Mesenchymal stem cell (in vitro differentiated cells and primary cell): ENCODE data around the gene ASXL1.
A peak's percentile ranks its signal among the peaks of the same experiment; 100 is the strongest.

Source experiments
- DNase-seq: peaks from one replicate; pipeline ENCODE4 v3.0.0-alpha.2; 2013
- H2AFZ ChIP-seq: one replicate; pipeline ENCODE4 v1.6.1; 2013; ENCODE audit warnings: low read depth, mild to moderate bottlenecking, control low read depth, inconsistent platforms, low read length, moderate library complexity
- H2AK5ac ChIP-seq: 2 replicates; pipeline ENCODE4 v1.6.1; 2013; ENCODE audit warnings: low read length, moderate library complexity, mild to moderate bottlenecking, inconsistent platforms; ENCODE audit not compliant: severe bottlenecking
- H2BK120ac ChIP-seq: one replicate; pipeline ENCODE4 v1.6.1; 2013; ENCODE audit warnings: low read depth, mild to moderate bottlenecking, inconsistent platforms, low read length, moderate library complexity
- H2BK12ac ChIP-seq, 2 experiments: one replicate each; pipeline ENCODE4 v1.6.1; 2013; ENCODE audit warnings: inconsistent platforms in 2 of 2, low read length in 2 of 2, mild to moderate bottlenecking in 2 of 2, moderate library complexity in 2 of 2, control low read depth in 1 of 2
- H2BK15ac ChIP-seq: one replicate; pipeline ENCODE4 v1.6.1; 2013; ENCODE audit warnings: mild to moderate bottlenecking, low read depth, inconsistent platforms; ENCODE audit not compliant: poor library complexity, severe bottlenecking
- H2BK5ac ChIP-seq: 2 replicates; pipeline ENCODE4 v1.6.1; 2013; ENCODE audit warnings: low read depth, mild to moderate bottlenecking, low read length, control low read depth, inconsistent platforms; ENCODE audit not compliant: poor library complexity, severe bottlenecking
- H3K14ac ChIP-seq, 2 experiments: one replicate each; pipeline ENCODE4 v1.6.1; 2013; ENCODE audit warnings: inconsistent platforms in 2 of 2, low read length in 2 of 2, control low read depth in 1 of 2, mild to moderate bottlenecking in 1 of 2, moderate library complexity in 1 of 2
- H3K18ac ChIP-seq, 2 experiments: one replicate each; pipeline ENCODE4 v1.6.1; 2013; ENCODE audit warnings: inconsistent platforms in 2 of 2, low read length in 2 of 2, control low read depth in 1 of 2, low read depth in 1 of 2, mild to moderate bottlenecking in 1 of 2
- H3K23ac ChIP-seq, 2 experiments: one replicate each; pipeline ENCODE4 v1.6.1; 2013; ENCODE audit warnings: inconsistent platforms in 2 of 2, low read length in 2 of 2, mild to moderate bottlenecking in 2 of 2, moderate library complexity in 2 of 2, control low read depth in 1 of 2
- H3K27ac ChIP-seq: 2 replicates; pipeline ENCODE4 v1.5.1; 2013; ENCODE audit warnings: mild to moderate bottlenecking, moderate library complexity, low read length, control low read depth, inconsistent platforms; ENCODE audit not compliant: poor library complexity, severe bottlenecking
- H3K27me3 ChIP-seq, 2 experiments: 2 replicates each; pipeline versions ENCODE4 v1.6.1 to v1.7.0; 2013; ENCODE audit warnings: low read length in 2 of 2, mild to moderate bottlenecking in 2 of 2, moderate library complexity in 2 of 2, control low read depth in 1 of 2, inconsistent platforms in 1 of 2; ENCODE audit not compliant: control insufficient read depth in 1 of 2, insufficient read depth in 1 of 2
- H3K36me3 ChIP-seq, 2 experiments: 2 replicates each; pipeline versions ENCODE4 v1.6.1 to v1.7.0; 2013; ENCODE audit warnings: low read length in 2 of 2, control low read depth in 1 of 2, inconsistent platforms in 1 of 2, low read depth in 1 of 2, mild to moderate bottlenecking in 1 of 2; ENCODE audit not compliant: insufficient read depth in 2 of 2, control insufficient read depth in 1 of 2
- H3K4ac ChIP-seq, 2 experiments: one replicate each; pipeline ENCODE4 v1.6.1; 2013; ENCODE audit warnings: inconsistent platforms in 2 of 2, low read length in 2 of 2, mild to moderate bottlenecking in 2 of 2, moderate library complexity in 2 of 2, control low read depth in 1 of 2, low read depth in 1 of 2
- H3K4me1 ChIP-seq: 2 replicates; pipeline ENCODE4 v1.6.1; 2013; ENCODE audit warnings: low read depth, low read length, control low read depth; ENCODE audit not compliant: control insufficient read depth, insufficient read depth
- H3K4me2 ChIP-seq: 2 replicates; pipeline ENCODE4 v1.6.1; 2013; ENCODE audit warnings: low read length, mild to moderate bottlenecking, inconsistent platforms; ENCODE audit not compliant: poor library complexity, severe bottlenecking
- H3K4me3 ChIP-seq, 2 experiments: 2 replicates each; pipeline versions ENCODE4 v1.5.1 to v1.7.0; 2013; ENCODE audit warnings: low read length in 2 of 2, mild to moderate bottlenecking in 2 of 2, control low read depth in 1 of 2, low read depth in 1 of 2; ENCODE audit not compliant: insufficient read depth in 1 of 2
- H3K79me1 ChIP-seq: replicated peaks from 2 replicates; pipeline ENCODE4 v1.6.1; 2013; ENCODE audit warnings: mild to moderate bottlenecking, control low read depth, low read length, inconsistent platforms; ENCODE audit not compliant: poor library complexity, severe bottlenecking
- H3K9ac ChIP-seq: 2 replicates; pipeline ENCODE4 v1.7.0; 2013; ENCODE audit warnings: mild to moderate bottlenecking, low read length, moderate library complexity
- H3K9me3 ChIP-seq: 2 replicates; pipeline ENCODE4 v1.7.0; 2013; ENCODE audit warnings: mild to moderate bottlenecking, low read length; ENCODE audit not compliant: control insufficient read depth
- H4K8ac ChIP-seq: one replicate; pipeline ENCODE4 v1.6.1; 2013; ENCODE audit warnings: inconsistent platforms, mild to moderate bottlenecking, low read length, moderate library complexity
- H4K91ac ChIP-seq: one replicate; pipeline ENCODE4 v1.6.1; 2013; ENCODE audit warnings: mild to moderate bottlenecking, low read length, inconsistent platforms
- WGBS: methylation state at CpG from one replicate; pipeline ENCODE4 v1.1.7; 2013; ENCODE audit warnings: mixed read lengths; 5-methylcytosine and 5-hydroxymethylcytosine counted together

Gene ASXL1

DNA sequence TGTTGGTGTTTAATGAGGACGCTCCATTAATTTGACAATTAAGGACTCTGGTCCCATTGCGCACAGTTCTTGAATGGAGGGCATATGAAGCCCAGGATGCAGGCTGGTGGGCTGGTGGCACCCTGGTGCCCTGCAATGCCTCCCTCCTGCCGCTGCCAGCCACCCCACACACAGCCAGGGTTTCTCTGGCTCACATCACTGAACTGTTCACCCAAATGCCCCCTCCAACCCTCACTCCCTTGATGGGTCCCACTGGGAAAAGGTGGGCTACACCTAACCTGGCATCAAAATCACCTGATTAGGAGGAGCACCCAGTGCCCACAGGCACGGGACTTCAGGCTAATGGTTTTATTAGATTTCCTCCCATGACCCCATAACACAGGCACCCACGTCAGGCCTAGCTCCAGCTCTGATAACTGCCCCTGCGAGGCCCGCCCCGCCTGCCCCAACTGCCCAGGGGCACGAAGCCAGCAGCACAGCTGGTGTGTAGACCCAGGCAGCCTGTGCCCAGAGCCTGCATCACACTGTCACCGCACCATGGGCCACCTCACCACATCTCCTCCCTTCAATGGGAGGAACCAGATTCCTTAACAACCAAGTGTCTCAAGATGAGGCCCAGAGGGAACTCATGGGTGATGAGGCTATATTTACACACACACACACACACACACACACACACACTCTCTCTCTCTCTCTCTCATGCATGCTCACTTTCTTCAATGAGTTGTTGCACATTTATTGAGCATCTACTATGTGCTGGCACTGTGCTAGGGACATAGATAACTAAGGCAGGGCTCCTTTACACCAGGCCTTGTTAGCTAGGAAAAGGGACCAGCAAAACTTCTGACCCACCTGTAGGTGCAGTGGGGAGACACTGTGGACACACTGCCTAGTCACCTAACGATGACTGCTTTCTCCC, 119.7 kb downstream of the ASXL1 start:
- peak overlapping the region in 1 of 2 experiments; percentile 69 for H3K14ac ChIP-seq

GRCh38 chr20:32478576-32478975, 120.4 kb downstream of the ASXL1 start:
- Histone ChIP-seq H3K36me3 (peaks cover 0 to 17% of the 10 kb centered on the region in 2 experiments), H2BK5ac (no peak overlapping the region), H2BK15ac (no peak overlapping the region), H3K27ac (no peak overlapping the region), H3K23ac (peak overlapping the region in 1 of 2 experiments; percentile 81), H2AFZ (no peak overlapping the region), H2BK12ac (no peak overlapping the region), H3K9ac (no peak overlapping the region), H3K79me1 (no peaks in the 10 kb centered on the region), H4K91ac (no peak overlapping the region), H4K8ac (no peak overlapping the region), H3K4me2 (no peak overlapping the region), H2AK5ac (no peak overlapping the region), H2BK120ac (no peak overlapping the region), H3K14ac (no peak overlapping the region), H3K4me3 (no peak overlapping the region), H3K18ac (no peak overlapping the region), H3K9me3 (no peaks in the 10 kb centered on the region), H3K4me1 (peaks cover 65% of the 10 kb centered on the region), H3K4ac (no peak overlapping the region), H3K27me3 (no peaks in the 10 kb centered on the region)
- WGBS: 95% methylated on average over 7 of the region's 7 CpGs
- no peak for DNase-seq

More for the DNA sequence above, 119.7 kb downstream of the ASXL1 start:
- H3K27me3 ChIP-seq: no peaks in the 10 kb centered on the region
- no peaks in the 10 kb centered on the region for H3K9me3 ChIP-seq
- no peak overlapping the region for H2AK5ac ChIP-seq
- H3K9ac ChIP-seq: no peak overlapping the region
- no peak overlapping the region for H2AFZ ChIP-seq
- no peak overlapping the region for H2BK15ac ChIP-seq
- H2BK5ac ChIP-seq: no peak overlapping the region
- peak overlapping the region in 1 of 2 experiments; percentile 26 for H3K23ac ChIP-seq
- H3K79me1 ChIP-seq: no peaks in the 10 kb centered on the region
- H3K36me3 ChIP-seq: peaks cover 0 to 25% of the 10 kb centered on the region in 2 experiments
- H2BK120ac ChIP-seq: no peak overlapping the region
- no peak overlapping the region for H4K8ac ChIP-seq
- no peak overlapping the region for H3K27ac ChIP-seq
- H3K18ac ChIP-seq: peak overlapping the region; percentile 34 to 49
- H3K4me3 ChIP-seq: no peak overlapping the region
- WGBS: 95% methylated on average over 10 of the region's 11 CpGs
- H3K4me1 ChIP-seq: peaks cover 72% of the 10 kb centered on the region
- no peak overlapping the region for H3K4me2 ChIP-seq
- peak; percentile 50 for DNase-seq
- no peak overlapping the region for H4K91ac ChIP-seq
- no peak overlapping the region for H3K4ac ChIP-seq
- no peak overlapping the region for H2BK12ac ChIP-seq

GRCh38 chr20:32479012-32479411, 120.9 kb downstream of the ASXL1 start:
- Histone ChIP-seq H3K9ac (no peak overlapping the region), H3K27ac (no peak overlapping the region), H3K4ac (no peak overlapping the region), H2AFZ (no peak overlapping the region), H4K91ac (no peak overlapping the region), H3K23ac (peak overlapping the region in 1 of 2 experiments; percentile 81), H2BK5ac (no peak overlapping the region), H2BK120ac (no peak overlapping the region), H3K9me3 (no peaks in the 10 kb centered on the region), H2BK12ac (peak overlapping the region in 1 of 2 experiments; percentile 49), H3K4me1 (peaks cover 60% of the 10 kb centered on the region), H3K4me3 (no peak overlapping the region), H3K14ac (no peak overlapping the region), H3K36me3 (peaks cover 0 to 13% of the 10 kb centered on the region in 2 experiments), H2BK15ac (no peak overlapping the region), H2AK5ac (no peak overlapping the region), H3K27me3 (no peaks in the 10 kb centered on the region), H3K18ac (peak overlapping the region; percentile 3 to 5), H3K4me2 (no peak overlapping the region), H3K79me1 (no peaks in the 10 kb centered on the region), H4K8ac (no peak overlapping the region)
- no peak for DNase-seq
- 92% methylated on average over 4 of the region's 5 CpGs for WGBS

- Histone ChIP-seq H2BK15ac (no peak overlapping the region), H3K27ac (no peak overlapping the region), H2BK12ac (no peak overlapping the region), H3K4me2 (no peak overlapping the region), H3K4me1 (peaks cover 56% of the 10 kb centered on the region), H3K9me3 (no peaks in the 10 kb centered on the region), H2AFZ (no peak overlapping the region), H3K9ac (no peak overlapping the region), H3K23ac (peak overlapping the region in 1 of 2 experiments; percentile 78), H2AK5ac (peak overlapping the region; percentile 56), H2BK120ac (no peak overlapping the region), H4K8ac (no peak overlapping the region), H3K27me3 (no peaks in the 10 kb centered on the region), H3K4ac (no peak overlapping the region), H3K79me1 (peaks cover 2% of the 10 kb centered on the region), H3K36me3 (peaks cover 0 to 6% of the 10 kb centered on the region in 2 experiments), H3K4me3 (no peak overlapping the region), H4K91ac (no peak overlapping the region), H3K14ac (no peak overlapping the region), H2BK5ac (no peak overlapping the region), H3K18ac (peak overlapping the region; percentile 8 to 56)
- WGBS: 56% methylated on average over 2 of the region's 2 CpGs
- no peak for DNase-seq
Observed at GRCh38 chr20:32479697-32480171, 121.6 kb downstream of the ASXL1 start.
